ENCODE measurements around the gene EDARADD. TPM values are rescaled to one million over a fixed set of nuclear protein-coding genes. Genes with fewer than 3 reads are reported as not detected.

The EDARADD gene
- total and polyA plus RNA-seq, 2 of the 8 experiments (the other 6 are each of a cell fraction or from before 2014, with no cell fraction given) = 3.4 to 6.1 TPM

DNA sequence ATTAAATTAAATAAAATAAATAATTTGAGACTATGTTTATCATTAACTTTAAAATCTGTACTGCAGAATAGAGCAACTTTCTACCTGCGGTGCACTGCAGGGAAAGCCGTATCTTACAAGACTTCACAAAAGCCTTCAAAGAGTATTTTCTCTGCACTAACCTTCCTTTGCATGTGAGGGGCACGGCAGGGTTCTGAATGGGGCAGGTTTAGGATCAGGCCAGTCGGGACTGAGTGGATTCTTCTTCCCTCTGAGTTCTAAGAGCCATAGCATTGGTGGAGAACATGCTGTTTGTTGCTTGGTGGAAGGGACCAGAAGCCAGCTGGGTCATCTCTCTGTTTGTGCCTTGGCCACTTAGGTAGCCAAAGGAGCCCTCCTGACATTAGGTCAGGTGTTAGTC is 74.5 kb downstream of the EDARADD start (continued):
- TF ChIP-seq HDAC2 (IDR thresholded peaks at IDR 0.05; ENCODE audit: borderline replicate concordance in 1 of 2, low read depth in 2 of 2, low read length in 2 of 2) (no peak), CBX5 (IDR thresholded peaks at IDR 0.05; ENCODE audit: low read depth, low read length) (no peak)
- TF ChIP-seq, protein P1, sequence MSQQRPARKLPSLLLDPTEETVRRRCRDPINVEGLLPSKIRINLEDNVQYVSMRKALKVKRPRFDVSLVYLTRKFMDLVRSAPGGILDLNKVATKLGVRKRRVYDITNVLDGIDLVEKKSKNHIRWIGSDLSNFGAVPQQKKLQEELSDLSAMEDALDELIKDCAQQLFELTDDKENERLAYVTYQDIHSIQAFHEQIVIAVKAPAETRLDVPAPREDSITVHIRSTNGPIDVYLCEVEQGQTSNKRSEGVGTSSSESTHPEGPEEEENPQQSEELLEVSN (IDR thresholded peaks at IDR 0.05) = no peak
- TF ChIP-seq, protein P2, sequence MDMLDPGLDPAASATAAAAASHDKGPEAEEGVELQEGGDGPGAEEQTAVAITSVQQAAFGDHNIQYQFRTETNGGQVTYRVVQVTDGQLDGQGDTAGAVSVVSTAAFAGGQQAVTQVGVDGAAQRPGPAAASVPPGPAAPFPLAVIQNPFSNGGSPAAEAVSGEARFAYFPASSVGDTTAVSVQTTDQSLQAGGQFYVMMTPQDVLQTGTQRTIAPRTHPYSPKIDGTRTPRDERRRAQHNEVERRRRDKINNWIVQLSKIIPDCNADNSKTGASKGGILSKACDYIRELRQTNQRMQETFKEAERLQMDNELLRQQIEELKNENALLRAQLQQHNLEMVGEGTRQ (IDR thresholded peaks at IDR 0.05; ENCODE audit: low read length) = no peak
